ENCODE measurements around the gene GJB4.
"Not testable (repeated sequence)": the region's sequence is repeated elsewhere in the genome, so short reads cannot be mapped to it uniquely, and the experiment has no call there.

The GJB4 gene

DNA sequence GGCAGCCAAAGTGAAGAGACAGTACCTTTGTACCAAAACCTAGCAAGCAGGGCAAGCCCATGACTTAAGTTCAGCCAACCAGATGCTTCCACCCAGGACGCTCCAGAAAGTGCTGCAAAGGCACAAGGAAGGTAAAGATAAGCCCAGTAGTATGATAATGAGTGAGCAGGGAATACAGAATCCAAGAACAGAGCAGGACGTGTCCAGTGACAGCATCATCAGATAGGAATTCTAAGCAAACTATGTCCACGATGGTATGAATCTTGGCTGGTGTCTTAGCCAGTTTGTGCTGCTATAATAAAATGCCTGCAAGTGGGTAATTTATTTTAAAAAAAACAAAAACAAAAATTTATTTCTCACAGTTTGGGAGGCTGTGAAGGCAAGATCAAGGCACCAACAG, 46.9 kb downstream of the GJB4 start:
- DNase-seq: no peak

DNA sequence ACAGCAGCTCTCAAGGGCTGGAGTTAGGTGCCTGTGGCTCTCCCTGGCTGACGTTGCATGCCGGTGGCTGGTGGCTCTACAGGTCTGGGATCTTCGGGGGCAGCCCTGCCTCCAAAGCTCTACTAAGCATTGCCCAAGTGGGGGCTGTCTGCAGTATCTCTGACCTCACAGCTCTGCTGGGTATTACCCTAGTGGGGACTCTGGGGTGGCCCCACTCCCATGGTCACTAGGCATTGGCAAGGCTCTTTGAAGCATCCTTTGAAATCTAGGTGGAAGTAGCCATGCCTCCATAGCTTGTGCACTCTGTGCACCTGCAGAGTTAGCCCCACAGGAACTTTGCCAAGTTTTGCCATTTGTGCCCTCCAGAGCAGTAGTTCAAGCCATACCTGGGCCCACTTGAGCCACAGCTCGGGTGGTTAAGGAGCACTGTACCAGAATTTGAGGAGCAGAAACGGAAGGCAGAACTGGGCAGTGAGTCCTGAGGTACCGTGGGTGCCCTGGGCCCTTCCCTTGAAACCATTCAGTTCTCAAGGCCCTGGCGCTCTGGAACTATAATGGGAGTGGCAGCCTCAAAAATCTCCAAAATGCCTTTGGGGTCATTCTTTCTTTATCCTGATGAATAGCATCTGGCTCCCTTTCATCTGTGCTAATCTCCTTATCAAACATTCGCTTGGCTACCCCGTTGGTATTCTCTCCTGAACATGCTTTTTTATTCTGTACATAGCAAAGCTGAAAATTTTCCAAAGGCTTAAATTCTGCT, 48.7 kb downstream of the GJB4 start:
- DNase-seq: no peak

GRCh38 chr1:34810781-34811180, 51.2 kb downstream of the GJB4 start:
- DNase-seq: not testable (repeated sequence)
